ENCODE results near the gene NMNAT2.

GRCh38 chr1:183215076-183215720 is 203.0 kb downstream of the NMNAT2 start:
- TF ChIP-seq EZH2 (IDR thresholded peaks at IDR 0.05; ENCODE audit: low read depth, low read length, severe bottlenecking) (no peak), EP300 (IDR thresholded peaks at IDR 0.05; ENCODE audit: borderline replicate concordance in 1 of 2, low read depth in 2 of 2, low read length in 2 of 2) (no peak), POLR2AphosphoS5 (IDR thresholded peaks at IDR 0.05; ENCODE audit: low read depth, low read length) (no peak), CTCF (IDR thresholded peaks at IDR 0.05; ENCODE audit: control extremely low read depth in 1 of 3, insufficient read depth in 1 of 3, low read depth in 1 of 3, low read length in 3 of 3) (no peak), POLR2A (IDR thresholded peaks at IDR 0.05; ENCODE audit: control extremely low read depth in 1 of 2, low read depth in 2 of 2, low read length in 2 of 2) (no peak)
